Cardiac atrium fibroblast (primary cell): ENCODE data around the gene LIPM. TPM values are rescaled to one million over a fixed set of nuclear protein-coding genes. Genes with fewer than 3 reads are reported as not detected.

ENCODE experiments used
- total RNA-seq: library from RNA; depleted of rRNA; stranded (reverse); fragments of >200 nt; gene quantifications from 2 replicates; pipeline ENCODE4 v1.2.3, GENCODE V29; 2015

Gene LIPM
- total RNA-seq, result not detected in 2 replicates

GRCh38 chr10:88802523-88803285 is at the start of gene LIPM:
Gene LIPM, plus strand, starts transcription at chr10:88802730. Its CDS starts 167 bp downstream, at chr10:88802897.

GRCh38 chr10:88759366-88760101 is 43.0 kb upstream of the LIPM start, which contains the start of gene LIPN:
Gene LIPN, plus strand, starts transcription at chr10:88760020. Its CDS starts 1,386 bp downstream, at chr10:88761406.

DNA sequence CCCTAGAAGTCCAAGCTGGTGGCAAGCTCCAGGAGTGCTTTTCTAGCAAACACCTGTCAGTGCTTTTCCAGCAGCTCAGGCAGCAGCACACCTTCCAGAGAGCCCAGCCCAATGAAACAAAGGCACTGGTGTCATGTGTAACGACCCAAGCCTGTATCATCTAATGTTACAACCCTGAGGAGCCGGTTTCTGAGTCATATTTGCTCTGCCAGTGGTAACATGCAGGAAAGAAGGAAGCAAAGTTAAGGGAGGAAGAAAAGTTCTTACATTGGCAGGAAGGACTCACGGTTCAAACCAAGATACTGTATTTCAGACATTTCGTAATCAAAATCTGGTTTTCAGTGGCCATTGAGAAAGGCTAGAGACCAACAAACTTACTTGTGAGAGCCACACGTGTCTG is 49.2 kb downstream of the LIPM start, which contains the start of gene ANKRD22:
ANKRD22 (minus strand) TSS at position 139 of the 400 bp plus-strand sequence. CDS start 237 bp downstream, outside the sequence.

Other genes with a start within 250 kb of the LIPM start
- 15.3 and 19.4 TPM in 2 replicates for gene RNLS, start 219.4 kb upstream of the LIPM start, total RNA-seq
- gene LIPJ, start 216.0 kb upstream of the LIPM start, total RNA-seq, result not detected in 2 replicates
- gene LIPF, start 138.3 kb upstream of the LIPM start, total RNA-seq, result not detected in 2 replicates
- gene LIPK, start 96.5 kb upstream of the LIPM start, total RNA-seq, result not detected in 2 replicates
- not detected in 2 replicates for gene LIPN, start 42.7 kb upstream of the LIPM start, total RNA-seq
- gene ANKRD22, start 49.1 kb downstream of the LIPM start, total RNA-seq, result 1.3 and 3.1 TPM in 2 replicates
- 13.9 and 23.8 TPM in 2 replicates for gene STAMBPL1, start 77.5 kb downstream of the LIPM start, total RNA-seq
- gene ACTA2, start 150.0 kb downstream of the LIPM start, total RNA-seq, result 466 and 649 TPM in 2 replicates
- 21.3 and 36.0 TPM in 2 replicates for gene FAS, start 188.1 kb downstream of the LIPM start, total RNA-seq